Adipocyte (in vitro differentiated cells): ENCODE results near the gene POLE4.

ENCODE experiments used
- DNase-seq: peaks from one replicate; pipeline ENCODE4 v3.0.0-alpha.2; 2015; ENCODE audit warnings: low read depth
- H3K27me3 ChIP-seq: replicated peaks from 2 replicates; pipeline ENCODE4 v1.7.0; 2013; ENCODE audit warnings: mild to moderate bottlenecking, low read length, moderate library complexity; ENCODE audit not compliant: control insufficient read depth, insufficient read depth
- H3K36me3 ChIP-seq: 2 replicates; pipeline ENCODE4 v1.7.0; 2013; ENCODE audit warnings: low read length, mild to moderate bottlenecking, moderate library complexity; ENCODE audit not compliant: control insufficient read depth, insufficient read depth, severe bottlenecking
- H3K4me1 ChIP-seq: 2 replicates; pipeline ENCODE4 v1.7.0; 2013; ENCODE audit warnings: mild to moderate bottlenecking, low read length, moderate library complexity; ENCODE audit not compliant: control insufficient read depth, insufficient read depth
- H3K4me3 ChIP-seq: 2 replicates; pipeline ENCODE4 v1.7.0; 2013; ENCODE audit warnings: mild to moderate bottlenecking, low read length, moderate library complexity
- H3K9ac ChIP-seq: 2 replicates; pipeline ENCODE4 v1.7.0; 2013; ENCODE audit warnings: mild to moderate bottlenecking, low read length, moderate library complexity
- H3K9me3 ChIP-seq: 2 replicates; pipeline ENCODE4 v1.7.0; 2013; ENCODE audit warnings: mild to moderate bottlenecking, low read length, moderate library complexity; ENCODE audit not compliant: control insufficient read depth

The POLE4 gene

GRCh38 chr2:74958274-74959105 lies at the start of gene POLE4:
Gene POLE4 (plus strand): TSS chr2:74958643. CDS start chr2:74958680, 37 bp downstream.
- peak; percentile 94 for DNase-seq
- peaks cover 14% of the 10 kb centered on the region for H3K36me3 ChIP-seq
- peak within 1 kb of the TSS; percentile 90 for H3K9ac ChIP-seq
- no peaks in the 10 kb centered on the region for H3K27me3 ChIP-seq
- peak within 1 kb of the TSS; percentile 84 for H3K4me3 ChIP-seq
- peaks cover 10% of the 10 kb centered on the region for H3K4me1 ChIP-seq
- H3K9me3 ChIP-seq, result no peaks in the 10 kb centered on the region

GRCh38 chr2:74908748-74909444 lies 49.5 kb upstream of the POLE4 start:
- Histone ChIP-seq H3K27me3 (peaks cover 8% of the 10 kb centered on the region), H3K9ac (peak overlapping the region; percentile 17), H3K9me3 (no peaks in the 10 kb centered on the region), H3K36me3 (peaks cover 3% of the 10 kb centered on the region), H3K4me3 (peak overlapping the region; percentile 69), H3K4me1 (peaks cover 4% of the 10 kb centered on the region)
- no peak for DNase-seq

- no peak overlapping the region for H3K4me3 ChIP-seq
- peaks cover 8% of the 10 kb centered on the region for H3K27me3 ChIP-seq
Observed at GRCh38 chr2:74910245-74910644, 48.2 kb upstream of the POLE4 start.

GRCh38 chr2:74911061-74911460 lies 47.4 kb upstream of the POLE4 start:
- no peak for DNase-seq
- Histone ChIP-seq H3K36me3 (no peaks in the 10 kb centered on the region), H3K27me3 (peaks cover 8% of the 10 kb centered on the region), H3K9ac (no peak overlapping the region), H3K4me3 (no peak overlapping the region), H3K4me1 (peaks cover 4% of the 10 kb centered on the region), H3K9me3 (no peaks in the 10 kb centered on the region)

More at GRCh38 chr2:74910245-74910644, 48.2 kb upstream of the POLE4 start:
- Histone ChIP-seq H3K36me3 (peaks cover 2% of the 10 kb centered on the region), H3K9me3 (no peaks in the 10 kb centered on the region), H3K4me1 (peaks cover 4% of the 10 kb centered on the region), H3K9ac (no peak overlapping the region)
- peak; percentile 45 for DNase-seq

- Histone ChIP-seq H3K4me3 (no peak overlapping the region), H3K9me3 (no peaks in the 10 kb centered on the region), H3K27me3 (no peaks in the 10 kb centered on the region), H3K36me3 (no peaks in the 10 kb centered on the region), H3K9ac (no peak overlapping the region), H3K4me1 (no peaks in the 10 kb centered on the region)
- DNase-seq, result no peak
Observed at GRCh38 chr2:74915743-74916142, 42.7 kb upstream of the POLE4 start.

- no peaks in the 10 kb centered on the region for H3K27me3 ChIP-seq
- no peaks in the 10 kb centered on the region for H3K4me1 ChIP-seq
- no peaks in the 10 kb centered on the region for H3K9me3 ChIP-seq
- H3K36me3 ChIP-seq, result no peaks in the 10 kb centered on the region
- no peak overlapping the region for H3K4me3 ChIP-seq
- no peak for DNase-seq
- no peak overlapping the region for H3K9ac ChIP-seq
Observed at GRCh38 chr2:74916394-74916793, 42.0 kb upstream of the POLE4 start.

GRCh38 chr2:74917702-74918619 lies 40.5 kb upstream of the POLE4 start:
- DNase-seq, result peak; percentile 82
- H3K4me3 ChIP-seq, result no peak overlapping the region

GRCh38 chr2:74919827-74920226 lies 38.6 kb upstream of the POLE4 start:
- H3K27me3 ChIP-seq, result no peaks in the 10 kb centered on the region
- no peaks in the 10 kb centered on the region for H3K36me3 ChIP-seq
- peak overlapping the region; percentile 25 for H3K9ac ChIP-seq
- H3K4me3 ChIP-seq, result peak overlapping the region; percentile 68
- DNase-seq, result peak; percentile 39
- H3K4me1 ChIP-seq, result peaks cover 10% of the 10 kb centered on the region
- no peaks in the 10 kb centered on the region for H3K9me3 ChIP-seq

More at GRCh38 chr2:74917702-74918619, 40.5 kb upstream of the POLE4 start:
- no peaks in the 10 kb centered on the region for H3K36me3 ChIP-seq
- no peaks in the 10 kb centered on the region for H3K27me3 ChIP-seq
- H3K9me3 ChIP-seq, result no peaks in the 10 kb centered on the region
- H3K9ac ChIP-seq, result no peak overlapping the region
- H3K4me1 ChIP-seq, result peaks cover 7% of the 10 kb centered on the region

- Histone ChIP-seq H3K4me3 (no peak overlapping the region), H3K4me1 (peaks cover 10% of the 10 kb centered on the region), H3K27me3 (no peaks in the 10 kb centered on the region), H3K36me3 (no peaks in the 10 kb centered on the region), H3K9ac (no peak overlapping the region), H3K9me3 (no peaks in the 10 kb centered on the region)
- no peak for DNase-seq
Observed at GRCh38 chr2:74921236-74921736, 37.2 kb upstream of the POLE4 start.

- Histone ChIP-seq H3K4me3 (no peak overlapping the region), H3K9ac (no peak overlapping the region), H3K36me3 (no peaks in the 10 kb centered on the region), H3K4me1 (peaks cover 10% of the 10 kb centered on the region), H3K27me3 (no peaks in the 10 kb centered on the region), H3K9me3 (no peaks in the 10 kb centered on the region)
- peak; percentile 30 for DNase-seq
Observed at GRCh38 chr2:74922592-74923227, 35.7 kb upstream of the POLE4 start.
